Measurements from ENCODE around the gene ASB7.

ASB7 gene

DNA sequence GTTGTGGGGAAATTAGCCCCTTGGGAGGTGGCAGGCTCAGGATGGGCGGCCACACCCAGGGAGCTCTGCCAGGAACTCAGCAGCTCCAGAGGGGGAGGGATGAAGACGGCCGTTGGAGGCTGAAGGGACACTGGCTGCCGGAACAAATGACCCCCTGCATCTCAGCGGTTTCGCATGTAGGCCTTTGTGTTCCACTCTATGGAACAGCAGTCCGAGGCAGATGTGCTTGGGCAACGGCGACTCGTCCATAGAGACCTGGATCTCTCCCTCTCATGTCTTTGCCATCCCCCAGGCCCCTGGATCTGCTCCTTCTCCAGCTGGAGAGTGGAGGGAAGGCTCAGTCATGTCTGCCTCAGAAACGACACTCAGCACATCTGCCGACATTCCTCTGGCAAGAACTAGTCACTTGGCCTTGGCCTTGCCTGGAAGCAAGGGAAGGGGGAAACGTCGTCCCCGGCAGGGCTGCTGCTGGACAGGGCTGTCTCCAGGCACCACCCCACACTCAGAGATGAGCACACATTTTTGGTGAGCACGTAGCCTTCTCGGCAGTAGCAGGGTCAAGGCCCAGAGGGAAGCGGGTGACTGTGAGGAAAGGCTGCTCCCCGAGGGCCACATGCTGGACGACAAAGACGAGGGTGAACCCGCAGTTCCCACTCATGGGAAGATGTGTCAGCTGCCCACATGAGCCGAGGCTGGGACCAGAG lies 83.8 kb downstream of the ASB7 start:
- DNase-seq (ENCODE audit: low read depth in 2 of 2), result no peak

DNA sequence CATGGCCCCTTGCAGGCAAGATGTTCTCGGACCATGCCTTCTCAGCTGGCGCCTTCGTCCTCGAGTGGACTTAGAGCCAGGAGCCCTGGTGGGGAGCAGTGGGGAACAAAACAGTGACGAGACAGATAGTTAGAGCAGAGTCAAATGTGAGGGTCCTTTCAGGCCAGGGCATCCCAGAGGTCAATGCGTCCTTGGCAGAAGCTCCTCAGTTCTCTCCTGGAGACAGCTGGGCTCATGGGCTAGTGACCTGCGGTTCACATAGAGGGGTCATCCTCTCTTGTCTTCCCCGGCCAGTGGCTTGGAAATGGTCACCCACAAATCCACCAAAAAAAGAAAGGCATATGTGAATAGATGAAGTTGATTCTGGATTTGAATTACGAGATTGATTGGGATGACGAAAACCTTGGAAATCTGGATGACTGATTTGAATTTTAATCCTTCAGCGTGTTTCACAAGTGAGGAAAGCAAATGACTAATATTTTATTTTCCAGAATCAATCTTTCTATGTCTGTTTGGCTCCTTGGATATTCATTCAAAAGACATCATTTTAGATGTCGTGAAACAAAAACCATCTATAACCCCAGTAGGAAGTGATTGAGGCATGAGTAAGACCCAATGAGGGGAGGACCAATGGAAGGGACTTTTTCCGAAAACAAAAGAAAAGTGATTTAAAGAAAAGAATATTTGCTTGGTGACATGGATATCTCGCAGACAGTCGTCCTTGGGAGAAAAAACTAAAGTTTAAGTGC lies 84.5 kb downstream of the ASB7 start:
- no peak for DNase-seq (ENCODE audit: low read depth in 2 of 2)

DNA sequence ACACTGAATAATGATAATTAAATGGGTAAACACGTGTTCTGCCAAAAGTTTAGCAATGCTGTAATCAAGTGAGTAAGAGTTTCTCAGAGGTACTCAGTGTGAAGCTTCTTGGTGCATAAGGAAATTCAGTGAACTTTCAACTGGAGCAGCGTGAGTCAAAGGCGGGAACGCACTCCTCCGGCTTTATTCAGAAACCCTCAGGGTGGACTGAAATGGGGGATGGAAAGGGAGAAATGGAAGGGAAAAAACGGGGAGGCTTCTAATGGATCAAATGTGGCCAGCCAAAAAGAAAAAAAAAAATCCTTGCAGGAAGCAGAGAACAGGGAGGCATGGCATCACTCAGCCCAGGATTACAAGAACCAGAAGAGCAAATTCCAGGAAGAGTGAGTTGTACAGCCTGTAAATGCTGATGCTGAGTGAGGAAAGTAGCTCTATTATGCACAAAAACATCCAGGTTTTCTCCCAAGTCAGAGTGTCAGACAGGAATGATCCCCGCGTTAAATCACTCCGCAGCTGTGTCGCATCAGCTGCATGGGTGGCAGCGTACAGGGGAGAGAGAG lies 85.3 kb downstream of the ASB7 start:
- no peak for DNase-seq (ENCODE audit: low read depth in 2 of 2)

DNA sequence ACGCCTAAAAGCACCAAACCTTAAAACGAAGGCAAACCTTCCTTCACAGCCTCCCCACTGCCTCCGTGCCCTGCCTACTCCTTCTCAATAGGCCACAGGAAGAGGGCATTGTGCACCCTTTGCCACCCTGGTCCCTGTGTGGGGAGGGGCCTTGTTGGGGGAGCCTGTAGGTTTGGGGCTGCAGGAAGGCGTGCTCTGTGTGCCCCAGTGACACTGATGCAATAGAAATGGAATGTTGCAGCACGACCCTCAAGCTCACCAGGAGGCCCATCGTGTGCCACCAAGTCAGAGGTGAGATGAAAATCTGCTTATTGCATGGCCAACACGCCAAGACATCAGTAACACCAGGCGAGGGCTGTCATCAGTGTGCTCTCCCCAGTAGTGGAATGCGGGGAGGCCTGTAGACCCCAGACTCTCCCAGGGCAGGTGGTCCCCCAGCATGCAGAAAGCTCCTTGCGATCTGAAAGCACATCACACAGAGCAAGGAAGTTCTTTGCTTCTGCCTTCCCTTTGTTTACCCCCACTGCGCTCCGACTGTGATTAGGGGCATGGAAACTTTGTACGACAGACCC lies 86.2 kb downstream of the ASB7 start:
- DNase-seq (ENCODE audit: low read depth in 2 of 2), result no peak

DNA sequence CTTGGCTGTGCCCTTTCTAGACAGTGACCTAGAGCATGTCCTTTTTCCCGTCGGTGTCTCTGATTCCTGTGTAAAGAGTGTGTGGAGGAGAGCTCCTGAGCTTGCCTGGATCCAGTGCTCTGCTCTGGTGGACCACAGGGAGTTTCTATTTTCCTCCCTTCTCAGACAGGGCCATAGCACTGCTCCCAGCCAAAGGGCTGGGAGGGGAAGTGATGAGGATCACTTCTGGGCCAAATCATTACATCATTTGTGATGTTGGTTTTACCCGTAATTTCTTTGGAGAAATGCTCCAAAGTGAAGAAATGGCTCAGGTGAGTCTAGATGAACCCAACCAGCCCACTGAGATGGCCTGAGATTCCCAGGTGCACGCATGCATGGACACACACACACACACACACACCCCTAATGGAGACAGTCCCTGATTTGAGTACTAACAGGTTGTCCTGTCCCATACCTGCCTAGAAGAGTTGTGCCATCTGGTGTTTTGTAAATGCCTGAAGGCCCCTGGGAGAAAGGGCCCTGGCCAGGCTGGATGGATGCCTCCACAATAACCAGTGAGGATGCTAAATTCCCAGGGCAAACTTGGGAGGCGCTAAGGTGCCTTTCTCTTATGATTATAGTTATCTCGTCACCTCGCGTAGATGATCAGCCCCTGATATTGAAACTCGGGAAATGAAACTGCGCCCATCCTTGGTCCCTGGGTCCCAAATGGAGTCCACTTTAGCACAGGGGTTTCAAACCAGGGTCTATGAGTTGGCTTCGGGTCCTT lies 86.9 kb downstream of the ASB7 start:
- DNase-seq (ENCODE audit: low read depth in 2 of 2), result no peak

DNA sequence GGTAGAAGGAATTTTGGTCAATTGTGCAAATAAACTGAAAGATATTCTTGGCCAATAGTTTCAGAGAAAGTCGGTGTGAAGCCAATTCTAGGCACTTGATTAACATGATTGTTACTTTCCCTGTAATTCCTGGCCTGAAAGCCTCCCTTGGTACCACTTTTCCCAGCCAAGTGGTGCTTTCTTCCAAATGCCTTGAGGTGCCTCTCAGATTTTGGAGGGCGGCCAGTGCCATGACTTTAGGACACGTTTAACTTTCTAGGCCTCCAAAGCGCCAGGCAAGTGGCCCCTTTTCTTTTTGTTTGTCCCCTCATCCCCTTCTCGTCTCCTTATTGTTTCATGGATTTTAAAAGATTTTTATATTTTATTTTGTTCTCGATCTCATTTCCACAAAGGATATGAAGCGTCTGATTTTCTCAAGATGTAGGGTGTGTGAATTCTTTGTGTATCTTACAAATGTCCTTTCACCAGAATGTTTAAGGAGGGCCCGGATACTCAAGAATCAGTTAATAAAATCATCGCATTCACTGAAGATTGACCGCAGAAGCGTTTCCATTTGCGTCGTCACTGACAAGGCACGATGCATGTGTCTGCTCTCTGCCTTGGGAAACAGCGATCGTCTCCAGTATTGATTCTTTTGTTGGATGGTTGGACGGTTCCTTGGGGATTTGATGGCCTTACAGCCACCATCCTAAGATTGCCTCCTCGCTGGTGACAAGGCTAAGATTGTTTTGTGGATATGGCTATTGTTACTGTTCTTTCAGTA lies 87.8 kb downstream of the ASB7 start:
- no peak for DNase-seq (ENCODE audit: low read depth in 2 of 2)

DNA sequence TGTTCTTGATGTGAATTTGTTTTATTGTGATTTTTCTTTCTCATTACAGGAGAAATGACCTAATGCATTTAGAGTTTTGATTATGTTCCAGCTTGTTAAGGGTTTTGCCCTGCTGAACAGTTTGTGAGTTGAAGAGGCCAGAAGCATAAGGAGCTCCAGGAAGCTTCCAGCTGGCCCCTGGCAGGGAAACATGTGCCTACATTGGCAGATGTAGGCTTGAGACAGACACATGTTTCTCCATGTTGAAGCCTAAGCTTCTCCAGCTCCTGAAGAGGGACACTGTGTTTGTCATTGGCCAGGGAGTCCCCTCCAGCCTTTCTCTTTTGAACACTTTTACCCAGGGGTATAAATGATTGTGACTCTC lies 88.4 kb downstream of the ASB7 start:
- DNase-seq (ENCODE audit: low read depth in 2 of 2), result no peak

DNA sequence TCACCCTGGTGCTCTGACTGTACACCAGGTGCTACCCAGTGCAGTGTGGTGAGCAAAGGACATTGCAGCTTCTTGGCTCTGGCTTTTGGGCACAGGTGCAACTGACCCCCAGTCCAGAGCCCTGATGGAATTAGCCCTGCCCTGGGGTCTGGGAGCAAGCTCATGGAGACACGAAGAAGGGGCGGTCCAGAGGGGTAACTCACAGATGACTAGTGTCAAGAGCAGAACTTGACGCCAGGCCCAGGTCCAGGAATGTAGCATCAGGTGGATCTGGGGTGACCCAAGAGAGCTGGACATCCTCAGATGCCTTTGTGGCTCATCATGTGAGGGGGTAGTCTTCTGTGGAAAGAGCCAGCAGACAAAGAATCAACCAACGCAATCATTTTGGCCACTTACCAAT lies 88.9 kb downstream of the ASB7 start:
- DNase-seq (ENCODE audit: low read depth in 2 of 2), result no peak

DNA sequence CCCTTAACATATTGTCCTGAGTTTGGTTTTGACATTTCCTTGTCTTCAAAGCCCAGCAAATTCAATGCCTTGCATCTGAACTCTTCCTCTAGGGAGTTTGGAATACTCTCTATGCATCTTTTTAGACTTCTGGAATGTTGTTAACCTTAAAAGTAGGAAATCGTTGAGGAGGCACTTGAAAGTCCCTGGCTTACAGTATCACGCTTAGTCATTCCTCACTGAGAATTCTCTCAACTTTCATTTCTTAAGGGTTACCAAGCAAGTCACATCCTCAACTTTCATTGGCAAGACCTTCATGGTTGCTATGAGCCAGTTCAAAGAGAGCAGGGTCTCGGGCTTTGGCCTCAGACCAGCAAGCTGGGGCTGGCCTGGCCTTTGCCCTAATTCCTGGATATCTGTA lies 89.9 kb downstream of the ASB7 start:
- no peak for DNase-seq (ENCODE audit: low read depth in 2 of 2)

DNA sequence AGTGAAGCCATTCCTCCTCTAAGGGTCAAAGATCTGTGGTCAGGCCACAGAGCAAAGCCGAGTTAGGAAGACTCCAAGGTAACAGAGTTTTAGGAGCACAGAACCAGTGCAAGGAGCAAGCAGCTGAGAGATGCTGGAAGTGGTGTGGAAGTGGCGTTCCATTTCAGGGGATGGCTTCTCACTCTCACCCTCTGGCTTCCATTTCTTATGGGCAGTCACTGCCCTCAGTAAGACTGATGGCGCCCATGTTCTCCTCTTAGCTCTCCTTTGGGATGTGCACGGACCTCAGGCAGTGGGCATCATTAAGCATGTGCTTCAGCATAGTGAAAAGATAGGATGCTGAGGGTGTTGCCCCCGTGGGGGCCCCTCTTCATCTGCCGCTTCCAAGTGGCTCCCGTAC lies 90.3 kb downstream of the ASB7 start:
- DNase-seq (ENCODE audit: low read depth in 2 of 2), result no peak

DNA sequence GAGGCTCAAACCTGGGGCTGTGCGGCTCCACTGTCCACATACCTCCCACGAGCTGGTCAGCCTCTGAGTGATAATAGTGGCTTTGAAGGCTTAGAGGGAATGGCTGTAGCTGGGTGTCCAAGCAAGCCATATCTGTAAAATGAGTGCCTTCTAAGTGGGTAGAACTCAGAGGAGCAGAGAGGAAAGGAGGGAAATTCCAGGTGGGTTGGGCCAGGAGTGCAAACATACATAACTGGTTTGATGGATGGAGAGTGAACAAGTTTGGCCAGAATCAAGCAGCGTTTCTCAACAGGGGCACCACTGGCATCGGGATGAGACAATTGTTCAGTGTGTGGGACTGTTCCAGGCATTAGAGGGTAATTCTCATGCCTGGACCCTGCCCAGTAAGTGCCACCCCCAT lies 91.1 kb downstream of the ASB7 start:
- no peak for DNase-seq (ENCODE audit: low read depth in 2 of 2)

DNA sequence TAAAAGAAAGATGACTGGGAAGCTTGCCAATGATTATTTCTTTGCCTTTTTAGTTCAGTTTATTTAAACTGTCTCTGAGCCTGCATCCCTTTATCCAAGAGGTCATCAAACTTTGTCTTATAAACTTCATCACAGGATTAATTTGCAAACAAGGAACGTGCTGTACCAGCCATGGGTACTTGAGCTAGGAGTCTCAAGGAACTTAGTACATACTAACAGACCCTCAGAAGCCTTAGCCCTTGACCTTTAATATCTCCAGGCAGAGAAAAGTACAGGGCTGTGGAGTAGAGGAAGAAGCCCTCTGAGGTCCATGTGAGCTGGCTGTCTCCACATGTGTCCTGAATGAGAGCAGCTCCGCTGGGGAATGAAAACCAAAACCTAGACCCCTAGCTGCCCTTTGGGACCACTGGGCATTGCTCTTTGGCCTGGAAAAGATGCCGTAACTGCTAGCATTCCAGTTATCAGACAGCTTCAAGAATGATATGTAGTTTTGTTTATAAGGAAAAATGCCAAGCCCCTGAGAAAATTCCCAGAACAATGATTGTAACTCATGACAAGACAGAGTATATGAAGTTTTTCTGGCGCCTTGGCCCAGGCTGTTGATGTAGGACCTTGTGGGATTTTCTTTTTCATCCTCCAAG lies 92.1 kb downstream of the ASB7 start:
- no peak for DNase-seq (ENCODE audit: low read depth in 2 of 2)

DNA sequence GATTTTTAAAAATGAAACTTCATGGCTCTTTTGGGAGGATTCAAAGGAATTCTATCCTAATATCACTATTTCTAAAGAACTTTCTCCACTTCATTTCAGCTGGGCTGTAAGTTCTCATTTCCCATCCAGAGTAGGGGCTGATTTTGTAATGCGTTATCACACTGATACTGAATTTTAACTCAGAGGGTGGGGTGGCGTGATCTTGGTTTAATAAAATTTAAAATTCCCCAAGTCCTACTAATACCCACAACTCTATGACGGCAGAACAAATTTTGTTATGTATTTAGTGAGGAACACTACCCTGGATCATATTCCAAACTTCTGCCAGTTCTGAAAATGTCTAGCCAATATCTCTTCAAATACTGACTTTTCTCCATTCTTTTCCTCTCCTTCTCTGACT lies 92.7 kb downstream of the ASB7 start:
- no peak for DNase-seq (ENCODE audit: low read depth in 2 of 2)

DNA sequence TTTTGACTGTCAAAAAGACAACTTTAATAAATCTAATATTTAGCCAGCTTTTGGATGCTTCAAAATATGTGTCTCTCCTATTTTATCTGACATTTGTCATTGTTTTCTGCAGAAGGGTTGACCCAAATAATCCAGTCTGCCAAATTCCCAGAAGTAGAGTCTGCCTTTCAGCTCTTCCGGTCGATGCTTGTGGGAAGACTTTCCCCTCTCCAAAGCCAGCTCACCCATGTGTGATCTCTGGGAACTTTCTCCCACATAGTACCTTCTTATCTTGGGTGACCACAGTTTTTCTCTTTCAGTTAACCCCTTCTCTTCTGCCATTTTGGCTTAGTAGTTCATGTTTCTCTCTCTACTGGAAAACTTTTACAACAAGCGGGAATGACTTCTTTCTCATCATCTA lies 94.1 kb downstream of the ASB7 start:
- DNase-seq (ENCODE audit: low read depth in 2 of 2), result no peak

Data from stimulated activated CD4-positive, alpha-beta T cell treated with anti-CD3 and anti-CD28 coated beads, Interleukin-1b, Interleukin-23, amount 100 ng/mL, for 1 hour (primary cell).